Calu3 (cell line): ENCODE data around the gene ANXA5. TPM values are rescaled to one million over a fixed set of nuclear protein-coding genes. Genes with fewer than 3 reads are reported as not detected.

ENCODE experiments used
- BruUV-seq: library from RNA; stranded (reverse); fragments of 400-500 nt; replicated peaks from 2 replicates; lab custom pipeline; 2021; lab: Mats Ljungman, UMichigan
- CTCF ChIA-PET: fragments of 300-600 bp; sonication (Branson Sonifier 250); formaldehyde crosslinking; loops from one replicate; lab custom pipeline; 2022; ENCODE audit warnings: antibody characterized with exemption; lab: Charles Lee
- DNase-seq: peaks from one replicate; pipeline ENCODE4 v3.0.0; 2022
- H3K27ac Mint-ChIP-seq: one replicate; pipeline ENCODE4 v1.8.0; 2022; ENCODE audit warnings: mixed read lengths; ENCODE audit not compliant: unreplicated experiment
- H3K27me3 Mint-ChIP-seq: one replicate; pipeline ENCODE4 v1.8.0; 2022; ENCODE audit warnings: mixed read lengths; ENCODE audit not compliant: unreplicated experiment
- H3K36me3 Mint-ChIP-seq: one replicate; pipeline ENCODE4 v1.8.0; 2022; ENCODE audit warnings: mild to moderate bottlenecking, moderate library complexity, mixed read lengths; ENCODE audit not compliant: insufficient read depth, unreplicated experiment
- H3K4me1 Mint-ChIP-seq: one replicate; pipeline ENCODE4 v1.8.0; 2022; ENCODE audit warnings: mild to moderate bottlenecking, low read depth, mixed read lengths; ENCODE audit not compliant: unreplicated experiment
- H3K4me3 Mint-ChIP-seq: one replicate; pipeline ENCODE4 v1.8.0; 2022; ENCODE audit warnings: mild to moderate bottlenecking, low read depth, moderate library complexity, mixed read lengths; ENCODE audit not compliant: unreplicated experiment
- H3K9me3 Mint-ChIP-seq: one replicate; pipeline ENCODE4 v1.8.0; 2022; ENCODE audit warnings: low read depth, mixed read lengths; ENCODE audit not compliant: unreplicated experiment
- intact Hi-C: fragments of 100-400 bp; cut with micrococcal nuclease; formaldehyde crosslinking; loops from one replicate; pipeline ENCODE4 v1.10.0; 2022; ENCODE audit not compliant: unreplicated experiment
- total RNA-seq: library from RNA; stranded (reverse); gene quantifications from 2 replicates; pipeline ENCODE4 v1.2.3, GENCODE V29; 2022
- TF ChIP-seq, protein P1 (sequence below): fragments of 200-600 bp; IDR thresholded peaks from one replicate; pipeline ENCODE4 v1.8.0; 2022; ENCODE audit warnings: antibody characterized with exemption; ENCODE audit not compliant: unreplicated experiment

ANXA5 gene
- total RNA-seq, 1 experiment from 2014 or later: 273 TPM

DNA sequence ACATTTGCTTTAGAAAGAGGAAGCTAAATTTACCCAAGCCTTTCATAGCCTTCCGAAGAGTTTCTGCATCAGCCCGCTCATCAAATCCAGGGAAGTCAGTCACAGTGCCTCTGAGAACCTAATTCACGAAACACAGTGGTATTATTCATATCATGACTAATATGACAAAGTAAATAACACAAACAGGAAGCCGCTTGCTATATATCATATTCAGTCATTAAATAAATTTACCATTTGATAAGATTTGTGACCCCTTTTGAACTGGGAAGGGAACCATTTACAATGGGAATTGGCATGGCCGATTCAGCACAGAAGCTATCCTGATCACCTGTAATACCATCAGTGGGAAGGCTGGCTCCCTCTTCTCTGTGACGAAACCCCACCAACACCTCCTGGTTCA, 10.5 kb downstream of the ANXA5 start:
- H3K4me3 Mint-ChIP-seq: no peak overlapping the region
- peaks cover 20% of the 10 kb centered on the region for H3K4me1 Mint-ChIP-seq
- CTCF ChIA-PET: no interaction called here
- no peaks in the 10 kb centered on the region for H3K9me3 Mint-ChIP-seq
- H3K27me3 Mint-ChIP-seq: no peaks in the 10 kb centered on the region
- DNase-seq: no peak
- BruUV-seq: no TSS peak
- peaks cover 30% of the 10 kb centered on the region for H3K36me3 Mint-ChIP-seq
- intact Hi-C loops: no loop called here
- TF ChIP-seq, protein P1, sequence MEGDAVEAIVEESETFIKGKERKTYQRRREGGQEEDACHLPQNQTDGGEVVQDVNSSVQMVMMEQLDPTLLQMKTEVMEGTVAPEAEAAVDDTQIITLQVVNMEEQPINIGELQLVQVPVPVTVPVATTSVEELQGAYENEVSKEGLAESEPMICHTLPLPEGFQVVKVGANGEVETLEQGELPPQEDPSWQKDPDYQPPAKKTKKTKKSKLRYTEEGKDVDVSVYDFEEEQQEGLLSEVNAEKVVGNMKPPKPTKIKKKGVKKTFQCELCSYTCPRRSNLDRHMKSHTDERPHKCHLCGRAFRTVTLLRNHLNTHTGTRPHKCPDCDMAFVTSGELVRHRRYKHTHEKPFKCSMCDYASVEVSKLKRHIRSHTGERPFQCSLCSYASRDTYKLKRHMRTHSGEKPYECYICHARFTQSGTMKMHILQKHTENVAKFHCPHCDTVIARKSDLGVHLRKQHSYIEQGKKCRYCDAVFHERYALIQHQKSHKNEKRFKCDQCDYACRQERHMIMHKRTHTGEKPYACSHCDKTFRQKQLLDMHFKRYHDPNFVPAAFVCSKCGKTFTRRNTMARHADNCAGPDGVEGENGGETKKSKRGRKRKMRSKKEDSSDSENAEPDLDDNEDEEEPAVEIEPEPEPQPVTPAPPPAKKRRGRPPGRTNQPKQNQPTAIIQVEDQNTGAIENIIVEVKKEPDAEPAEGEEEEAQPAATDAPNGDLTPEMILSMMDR: no peak
- H3K27ac Mint-ChIP-seq: peak overlapping the region; percentile 81

DNA sequence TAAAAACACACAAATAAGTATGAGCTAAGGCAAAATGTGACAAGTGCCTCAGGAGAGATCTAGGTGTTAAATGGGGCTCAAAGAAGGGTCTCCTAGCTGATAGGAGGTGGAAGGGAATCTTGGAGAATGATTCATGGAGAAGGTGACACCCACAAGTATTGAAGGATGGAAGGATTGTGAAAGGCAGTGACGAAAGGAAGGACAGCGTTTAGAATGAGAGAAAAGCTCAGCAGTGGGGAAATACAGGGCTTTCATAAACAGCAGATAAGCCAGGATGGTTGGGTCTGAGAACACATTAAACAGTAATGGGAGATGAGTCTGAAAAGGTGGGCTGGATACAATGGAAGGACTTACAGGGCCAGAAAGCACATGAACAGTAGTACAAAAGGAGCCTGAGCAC, 11.5 kb downstream of the ANXA5 start:
- no peak for DNase-seq
- TF ChIP-seq, protein P1: no peak
- Mint-ChIP-seq H3K27me3 (no peaks in the 10 kb centered on the region), H3K9me3 (no peaks in the 10 kb centered on the region), H3K27ac (peak overlapping the region; percentile 74), H3K36me3 (peaks cover 37% of the 10 kb centered on the region), H3K4me3 (peak overlapping the region; percentile 5), H3K4me1 (peaks cover 24% of the 10 kb centered on the region)
- CTCF ChIA-PET: no interaction called here
- no TSS peak for BruUV-seq
- intact Hi-C loops: no loop called here

DNA sequence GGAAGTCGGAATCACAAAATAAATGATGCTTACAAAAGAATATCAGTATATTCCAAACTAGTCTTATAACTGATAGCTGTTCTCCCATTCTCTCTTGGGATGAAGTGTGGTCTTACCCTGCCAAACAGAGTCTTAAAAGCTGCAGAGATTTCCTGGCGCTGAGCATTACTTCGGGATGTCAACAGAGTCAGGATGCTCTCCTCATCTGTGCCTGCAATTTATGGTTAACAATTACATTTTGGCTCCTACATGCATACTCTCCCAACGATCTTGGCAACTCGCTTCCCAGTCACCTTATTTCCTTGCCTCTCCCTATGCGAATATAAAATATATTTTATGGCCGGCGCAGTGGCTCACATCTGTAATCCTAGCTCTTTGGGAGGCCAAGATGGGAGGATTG, 12.2 kb downstream of the ANXA5 start:
- CTCF ChIA-PET: no interaction called here
- no peaks in the 10 kb centered on the region for H3K9me3 Mint-ChIP-seq
- peaks cover 42% of the 10 kb centered on the region for H3K36me3 Mint-ChIP-seq
- no peaks in the 10 kb centered on the region for H3K27me3 Mint-ChIP-seq
- BruUV-seq: no TSS peak
- H3K4me1 Mint-ChIP-seq: peaks cover 31% of the 10 kb centered on the region
- intact Hi-C loops: no loop called here
- DNase-seq: no peak
- no peak overlapping the region for H3K4me3 Mint-ChIP-seq
- H3K27ac Mint-ChIP-seq: no peak overlapping the region
- TF ChIP-seq, protein P1: no peak

DNA sequence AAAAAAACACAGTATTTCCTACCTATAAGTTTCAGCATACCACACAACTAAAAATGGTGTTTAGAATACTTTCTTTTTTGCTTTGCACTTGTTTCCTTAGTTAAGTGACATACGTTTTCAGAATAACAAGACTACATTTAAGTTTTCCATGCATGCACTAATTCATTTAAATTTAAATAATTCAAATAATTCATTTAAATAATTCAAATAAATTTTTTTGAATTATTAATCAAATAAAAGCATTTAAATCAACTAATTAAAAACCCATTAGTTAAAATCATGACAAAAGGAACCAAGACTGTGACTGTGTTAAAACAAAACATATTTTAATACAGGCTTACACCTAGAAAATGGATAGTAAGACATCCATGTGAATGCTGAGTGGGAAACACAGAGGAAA, 12.8 kb downstream of the ANXA5 start:
- no peak overlapping the region for H3K4me3 Mint-ChIP-seq
- DNase-seq: no peak
- H3K27ac Mint-ChIP-seq: no peak overlapping the region
- TF ChIP-seq, protein P1: no peak
- CTCF ChIA-PET: no interaction called here
- no peaks in the 10 kb centered on the region for H3K9me3 Mint-ChIP-seq
- H3K36me3 Mint-ChIP-seq: peaks cover 47% of the 10 kb centered on the region
- intact Hi-C loops: no loop called here
- H3K27me3 Mint-ChIP-seq: no peaks in the 10 kb centered on the region
- peaks cover 36% of the 10 kb centered on the region for H3K4me1 Mint-ChIP-seq
- no TSS peak for BruUV-seq
